Parathyroid adenoma (tissue), 2 donors: ENCODE data around the gene GAS7.

ENCODE experiments used
- H2AFZ ChIP-seq: fragments of 300-600 bp; sonication (generic); one replicate; pipeline ENCODE4 v1.7.0; 2017; ENCODE audit warnings: antibody characterized with exemption, mild to moderate bottlenecking
- H3K27ac ChIP-seq: fragments of 300-600 bp; sonication (generic); one replicate; pipeline ENCODE4 v1.7.0; 2017
- H3K27me3 ChIP-seq: fragments of 300-600 bp; sonication (generic); one replicate; pipeline ENCODE4 v1.7.0; 2017; ENCODE audit warnings: low read length; ENCODE audit not compliant: control insufficient read depth, insufficient read depth
- H3K36me3 ChIP-seq: fragments of 300-600 bp; sonication (generic); one replicate; pipeline ENCODE4 v1.7.0; 2017; ENCODE audit warnings: low read length; ENCODE audit not compliant: control insufficient read depth, insufficient read depth
- H3K4me1 ChIP-seq: fragments of 300-600 bp; sonication (generic); one replicate; pipeline ENCODE4 v1.7.0; 2017; ENCODE audit warnings: control low read depth
- H3K4me2 ChIP-seq: fragments of 300-600 bp; sonication (generic); one replicate; pipeline ENCODE4 v1.7.0; 2017; ENCODE audit warnings: low read length
- H3K4me3 ChIP-seq: fragments of 300-600 bp; sonication (generic); one replicate; pipeline ENCODE4 v1.7.0; 2017; ENCODE audit warnings: low read depth, low read length
- H3K79me2 ChIP-seq: fragments of 300-600 bp; sonication (generic); one replicate; pipeline ENCODE4 v1.7.0; 2017; ENCODE audit warnings: control low read depth
- H3K9ac ChIP-seq: fragments of 300-600 bp; sonication (generic); one replicate; pipeline ENCODE4 v1.7.0; 2017; ENCODE audit warnings: mild to moderate bottlenecking
- H3K9me3 ChIP-seq: fragments of 300-600 bp; sonication (generic); one replicate; pipeline ENCODE4 v1.7.0; 2017; ENCODE audit warnings: low read length; ENCODE audit not compliant: control insufficient read depth
- CTCF ChIP-seq: fragments of 300-600 bp; sonication (generic); IDR thresholded peaks from one replicate; pipeline ENCODE4 v1.7.0; 2017; ENCODE audit warnings: antibody characterized with exemption, mild to moderate bottlenecking
- donor health status: primary hyperparathyroidism.

GAS7 gene

DNA sequence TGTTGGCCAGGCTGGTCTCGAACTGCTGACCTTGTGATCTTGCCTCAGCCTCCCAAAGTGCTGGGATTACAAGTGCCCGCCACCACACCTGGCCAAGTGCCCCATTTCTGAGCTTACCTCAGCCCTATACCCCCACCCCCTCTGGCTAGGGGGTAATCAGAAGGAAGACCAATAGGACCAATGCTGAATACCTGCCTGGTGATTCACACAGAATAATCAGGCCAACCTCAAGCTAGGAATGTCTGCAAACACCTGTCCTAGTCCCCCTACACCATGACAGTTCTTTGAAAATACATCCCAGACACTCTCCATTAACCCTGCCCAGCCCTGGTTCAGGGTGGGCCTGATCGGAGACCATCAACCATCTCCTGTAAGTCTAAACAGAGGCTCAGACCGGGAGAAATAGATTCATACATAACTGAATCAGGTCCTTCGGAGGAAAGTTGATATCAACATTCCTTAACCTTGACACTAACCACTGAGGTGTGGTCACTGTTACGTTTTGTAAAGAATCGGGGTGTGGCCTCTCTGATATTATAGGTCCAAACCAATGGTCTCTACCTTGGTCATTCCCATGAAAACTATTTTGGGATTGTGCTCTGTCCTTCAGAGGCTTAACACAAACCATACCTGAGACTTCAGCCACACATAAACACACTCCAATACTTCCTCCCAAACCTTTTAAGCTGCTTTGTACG is 130.8 kb downstream of the GAS7 start:
- no peak overlapping the region for H3K4me3 ChIP-seq
- no peaks in the 10 kb centered on the region for H3K9me3 ChIP-seq
- no peak overlapping the region for H2AFZ ChIP-seq
- H3K4me2 ChIP-seq = no peak overlapping the region
- no peaks in the 10 kb centered on the region for H3K27me3 ChIP-seq
- no peak overlapping the region for H3K27ac ChIP-seq
- H3K36me3 ChIP-seq = no peaks in the 10 kb centered on the region
- no peaks in the 10 kb centered on the region for H3K79me2 ChIP-seq
- no peaks in the 10 kb centered on the region for H3K4me1 ChIP-seq
- TF ChIP-seq CTCF = no peak
- no peak overlapping the region for H3K9ac ChIP-seq

DNA sequence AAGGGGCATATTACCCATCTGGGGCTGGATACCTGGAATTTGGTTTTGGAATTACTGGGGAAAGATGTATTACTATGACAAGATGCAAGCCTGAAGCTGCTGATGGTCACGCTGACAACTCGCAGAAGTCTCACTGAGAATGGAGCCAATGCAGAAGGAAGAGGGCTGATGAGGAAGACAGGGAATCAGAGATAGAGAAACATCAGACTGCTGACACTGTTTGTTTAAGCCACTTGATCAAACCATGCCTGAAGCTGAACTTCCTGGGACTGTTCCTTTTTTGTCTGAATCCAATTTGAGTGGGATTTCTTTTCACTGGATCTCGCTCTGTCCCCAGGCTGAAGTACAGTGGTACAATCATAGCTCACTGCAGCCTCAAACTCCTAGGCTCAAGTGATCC is 133.9 kb downstream of the GAS7 start:
- Histone ChIP-seq H2AFZ (no peak overlapping the region), H3K27me3 (no peaks in the 10 kb centered on the region), H3K4me3 (no peak overlapping the region), H3K4me1 (no peaks in the 10 kb centered on the region), H3K36me3 (no peaks in the 10 kb centered on the region), H3K79me2 (no peaks in the 10 kb centered on the region), H3K4me2 (no peak overlapping the region), H3K27ac (no peak overlapping the region), H3K9ac (no peak overlapping the region), H3K9me3 (no peaks in the 10 kb centered on the region)
- no peak for TF ChIP-seq CTCF

- H3K9ac ChIP-seq = no peak overlapping the region
- no peaks in the 10 kb centered on the region for H3K27me3 ChIP-seq
- no peaks in the 10 kb centered on the region for H3K4me1 ChIP-seq
- no peak overlapping the region for H3K27ac ChIP-seq
- no peak for TF ChIP-seq CTCF
- no peaks in the 10 kb centered on the region for H3K79me2 ChIP-seq
- no peaks in the 10 kb centered on the region for H3K9me3 ChIP-seq
- no peaks in the 10 kb centered on the region for H3K36me3 ChIP-seq
- no peak overlapping the region for H3K4me3 ChIP-seq
- no peak overlapping the region for H2AFZ ChIP-seq
- H3K4me2 ChIP-seq = no peak overlapping the region
Observed at GRCh38 chr17:10063730-10064241, 134.6 kb downstream of the GAS7 start.

DNA sequence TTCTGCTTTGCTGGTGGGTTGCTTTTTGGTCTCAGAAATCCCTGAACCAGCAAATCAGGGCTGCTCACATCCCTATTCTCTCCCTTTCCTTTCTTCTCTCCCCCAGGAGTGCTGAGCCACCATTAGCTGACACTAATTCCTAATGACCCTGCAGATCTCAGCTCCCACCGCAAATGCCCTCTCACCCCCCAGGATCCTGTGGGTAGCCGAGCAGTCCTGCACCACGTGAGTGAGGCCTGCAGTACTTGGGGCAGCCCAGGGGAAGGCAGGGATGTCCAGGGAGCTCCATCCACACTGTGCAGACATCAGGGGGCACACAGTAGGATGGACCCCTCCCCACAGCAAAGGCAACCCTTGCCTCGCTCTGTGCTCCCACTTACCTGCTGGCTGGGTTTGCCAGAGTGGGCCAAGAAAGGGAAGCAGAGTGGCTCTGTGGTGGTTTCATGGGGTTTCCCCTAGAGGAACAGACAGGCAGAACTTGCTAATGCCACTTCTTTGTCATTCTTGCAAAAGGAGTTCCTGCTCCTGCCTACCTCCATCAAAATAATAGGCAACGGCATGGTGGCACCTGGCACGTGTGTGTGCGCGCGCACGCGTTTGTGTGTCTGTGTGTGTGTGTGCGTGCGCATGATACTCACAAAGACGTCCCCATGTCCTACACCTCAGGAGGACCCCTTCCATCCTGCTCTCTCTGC is 135.6 kb downstream of the GAS7 start:
- TF ChIP-seq CTCF = no peak
- no peak overlapping the region for H3K9ac ChIP-seq
- no peaks in the 10 kb centered on the region for H3K36me3 ChIP-seq
- no peak overlapping the region for H3K4me3 ChIP-seq
- H3K4me2 ChIP-seq = no peak overlapping the region
- no peaks in the 10 kb centered on the region for H3K4me1 ChIP-seq
- no peak overlapping the region for H2AFZ ChIP-seq
- no peaks in the 10 kb centered on the region for H3K27me3 ChIP-seq
- H3K79me2 ChIP-seq = no peaks in the 10 kb centered on the region
- no peak overlapping the region for H3K27ac ChIP-seq
- H3K9me3 ChIP-seq = no peaks in the 10 kb centered on the region
